Pons (tissue), 1 donor: ENCODE data around the gene HS2ST1.

ENCODE experiments used
- DNase-seq: peaks from one replicate; pipeline ENCODE4 v3.0.0-alpha.2; 2016; ENCODE audit warnings: low spot score

Gene HS2ST1

DNA sequence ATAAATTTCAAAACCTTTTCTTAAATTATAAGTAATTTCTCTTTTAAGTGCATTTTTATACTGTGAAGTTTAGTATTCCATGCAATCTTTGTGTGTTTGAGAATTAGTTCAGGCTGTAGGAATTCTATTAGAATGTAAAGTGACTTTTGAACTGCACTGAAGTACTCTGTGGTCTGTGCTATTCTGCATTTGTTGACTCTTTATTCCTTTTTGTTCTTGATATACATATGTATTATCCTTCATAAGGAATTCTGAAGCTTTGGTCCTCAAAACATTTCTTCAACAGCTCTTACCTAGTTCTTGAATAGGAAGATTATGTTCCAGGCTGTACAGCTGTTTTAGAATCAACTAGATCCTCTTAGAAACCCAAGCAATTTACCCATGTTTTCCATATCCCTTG is 158.0 kb downstream of the HS2ST1 start:
- DNase-seq: no peak

DNA sequence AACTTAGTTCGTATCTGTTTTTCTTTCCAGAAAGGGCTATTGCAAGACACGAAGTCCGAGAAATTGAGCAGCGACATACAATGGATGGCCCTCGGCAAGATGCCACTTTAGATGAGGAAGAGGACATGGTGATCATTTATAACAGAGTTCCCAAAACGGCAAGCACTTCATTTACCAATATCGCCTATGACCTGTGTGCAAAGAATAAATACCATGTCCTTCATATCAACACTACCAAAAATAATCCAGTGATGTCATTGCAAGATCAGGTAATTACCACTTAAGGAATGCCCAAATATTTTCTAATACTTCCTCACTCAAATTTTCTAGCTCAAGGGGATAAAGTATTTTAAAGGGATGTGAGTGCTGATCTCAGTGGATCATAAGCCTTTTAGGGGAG is 158.5 kb downstream of the HS2ST1 start:
- DNase-seq: no peak

DNA sequence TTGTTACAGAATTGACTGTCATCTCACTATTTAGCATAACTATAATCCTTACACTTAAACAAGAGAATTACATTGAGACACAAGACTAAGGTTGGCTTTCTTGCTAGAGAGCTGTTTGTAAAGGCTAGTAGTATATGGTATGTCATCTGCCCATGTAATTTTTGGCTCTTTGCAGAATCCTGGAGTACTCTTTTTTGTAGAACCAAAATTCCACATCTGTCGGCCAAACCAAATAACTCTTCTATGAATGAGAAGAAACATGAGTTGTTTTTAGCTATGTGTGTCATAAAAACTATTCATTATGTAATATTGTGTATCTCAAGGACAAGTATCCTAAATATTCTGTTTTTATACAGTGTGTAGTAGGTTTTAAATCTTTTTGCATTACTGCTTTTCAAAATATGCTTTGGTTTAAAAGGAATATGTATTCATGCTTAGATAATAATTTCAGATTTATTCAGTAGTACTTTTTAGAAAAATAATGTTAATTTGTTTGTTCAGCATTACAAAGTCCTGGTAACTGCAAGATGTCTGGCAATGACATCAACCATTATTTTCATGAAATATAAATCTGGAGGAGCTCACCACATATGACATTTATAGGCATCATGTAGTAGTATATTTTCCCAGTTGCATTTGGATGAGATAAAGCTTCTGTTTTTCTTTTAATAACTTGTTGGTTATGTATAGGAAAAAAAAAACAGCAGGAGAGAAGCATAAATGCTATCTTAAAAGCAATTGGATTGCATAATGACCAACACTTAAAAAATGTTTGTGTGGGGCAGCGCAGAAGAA is 159.8 kb downstream of the HS2ST1 start:
- no peak for DNase-seq

DNA sequence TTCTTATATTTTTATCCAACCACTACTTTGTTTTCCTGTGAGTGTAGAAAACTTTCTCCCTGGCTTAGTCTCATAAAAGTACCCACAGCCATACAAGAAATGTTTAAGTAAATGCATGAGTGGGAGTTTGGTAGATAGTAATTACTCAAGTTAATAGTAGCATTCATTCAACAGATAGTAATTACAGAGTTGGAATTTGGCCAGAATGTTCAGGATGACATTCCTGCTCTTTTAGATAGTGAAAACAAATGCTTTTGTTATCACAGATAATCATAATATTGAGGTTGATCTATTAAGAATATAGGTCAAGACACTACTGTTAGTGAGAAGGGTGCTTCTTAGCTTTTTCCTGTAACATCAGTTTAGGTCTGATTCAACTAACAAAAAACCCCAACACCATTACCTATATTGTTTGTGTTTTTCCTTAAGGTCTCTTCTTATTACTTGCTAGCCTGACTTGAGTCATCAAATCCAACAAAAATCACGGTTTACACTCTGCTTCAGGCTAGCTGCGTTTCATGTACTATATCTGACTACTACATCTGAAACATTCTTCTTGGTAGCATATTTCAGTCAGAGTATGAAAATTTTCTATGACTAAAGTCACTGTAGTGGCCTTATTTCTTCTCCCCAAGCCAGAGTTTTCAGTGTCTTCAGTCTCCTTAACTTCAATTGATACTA is 163.7 kb downstream of the HS2ST1 start:
- no peak for DNase-seq

DNA sequence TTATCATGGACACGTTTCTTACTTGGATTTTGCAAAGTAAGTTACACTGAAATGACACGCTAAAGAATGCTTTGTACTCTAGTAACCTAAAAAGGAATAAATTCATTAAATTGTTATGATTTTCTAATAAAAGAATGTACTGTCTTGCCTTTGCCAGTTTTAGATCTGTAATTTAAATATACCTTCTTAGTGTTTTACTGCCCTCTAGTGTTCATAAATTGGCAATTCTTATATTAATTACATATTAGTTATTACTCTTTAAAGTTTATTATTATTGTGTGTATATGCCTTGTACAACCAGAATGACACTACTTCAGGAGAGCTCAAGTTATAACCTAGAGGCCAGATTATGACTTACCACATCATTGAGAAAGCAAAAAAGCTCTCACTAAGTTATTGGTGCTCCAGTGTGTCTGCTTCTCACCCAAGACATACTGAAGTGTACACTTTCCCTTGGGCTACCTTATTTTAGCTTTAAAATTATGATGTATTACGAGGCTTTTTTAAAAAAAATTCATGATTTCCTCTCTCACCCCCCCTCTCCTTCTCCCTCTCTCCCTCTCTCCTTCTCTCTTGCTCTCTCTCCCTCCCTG is 169.9 kb downstream of the HS2ST1 start:
- DNase-seq: peak; percentile 42

DNA sequence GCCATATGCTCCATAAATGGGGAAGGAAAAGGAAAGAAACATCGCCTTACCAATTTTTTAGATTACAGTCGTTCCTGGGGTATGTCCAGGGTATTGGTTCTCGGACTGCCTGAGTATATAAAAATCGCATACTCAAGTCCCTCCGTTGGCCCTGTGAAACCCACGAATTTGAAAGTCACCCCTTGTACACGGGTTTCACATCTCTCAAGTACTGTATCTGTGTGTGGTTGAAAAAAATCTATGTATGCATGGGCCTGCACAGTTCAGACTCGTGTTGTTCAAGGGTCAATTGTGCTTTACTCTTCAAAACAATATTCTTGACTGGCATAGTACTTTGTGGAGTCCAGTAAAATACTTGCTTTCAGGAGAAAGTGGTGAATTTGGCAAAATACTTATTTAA is 171.7 kb downstream of the HS2ST1 start:
- DNase-seq: no peak

DNA sequence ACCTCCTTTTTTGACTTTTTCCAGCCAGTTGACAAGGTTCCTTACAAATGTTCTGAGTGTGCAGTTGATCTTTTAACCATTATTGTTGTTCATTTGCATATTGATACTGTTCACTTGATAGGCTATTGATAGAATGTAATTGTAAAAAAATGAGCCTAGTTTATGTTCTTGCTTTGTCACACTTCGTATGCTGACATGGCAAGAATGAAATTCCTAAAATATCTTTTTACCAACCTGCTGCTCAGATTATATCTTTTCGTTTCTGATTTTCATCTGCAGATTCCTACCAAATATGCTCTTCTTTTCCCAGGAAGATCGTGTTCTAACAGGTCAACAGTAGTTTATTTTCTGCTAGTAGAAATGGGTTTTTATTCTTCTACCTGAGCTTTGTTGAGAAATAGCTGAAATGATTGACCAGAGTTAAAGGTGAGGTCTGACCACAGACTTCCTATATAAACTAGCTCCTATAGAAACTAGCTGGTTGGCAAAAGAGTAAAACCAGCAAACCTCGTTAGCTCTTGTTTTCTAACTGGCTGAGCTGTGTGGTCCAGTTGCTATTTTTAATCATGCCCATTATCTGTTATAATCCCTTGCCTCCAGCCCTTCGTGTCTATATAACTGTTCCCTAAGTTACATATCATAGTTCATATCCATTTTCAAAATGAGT is 174.8 kb downstream of the HS2ST1 start:
- DNase-seq: no peak

DNA sequence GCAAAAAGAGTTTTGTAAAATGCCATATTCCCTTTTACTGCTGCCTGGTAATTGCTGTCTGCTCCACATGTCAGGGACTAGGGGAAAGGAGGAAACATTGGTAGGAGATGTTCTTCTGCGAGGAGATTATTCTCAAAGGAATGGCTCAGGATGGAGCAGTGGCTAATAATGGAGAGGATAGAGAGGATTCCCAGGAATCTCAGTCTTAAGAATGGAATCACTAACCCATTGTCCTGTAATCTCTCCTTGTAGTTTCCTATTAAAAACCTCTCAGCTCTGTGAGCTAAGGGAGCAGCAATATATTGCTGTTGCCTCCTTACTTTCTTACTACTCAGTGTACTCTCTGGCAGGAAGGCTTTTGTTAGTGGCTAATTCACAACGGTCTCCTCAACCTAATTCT is 175.4 kb downstream of the HS2ST1 start:
- DNase-seq: no peak

DNA sequence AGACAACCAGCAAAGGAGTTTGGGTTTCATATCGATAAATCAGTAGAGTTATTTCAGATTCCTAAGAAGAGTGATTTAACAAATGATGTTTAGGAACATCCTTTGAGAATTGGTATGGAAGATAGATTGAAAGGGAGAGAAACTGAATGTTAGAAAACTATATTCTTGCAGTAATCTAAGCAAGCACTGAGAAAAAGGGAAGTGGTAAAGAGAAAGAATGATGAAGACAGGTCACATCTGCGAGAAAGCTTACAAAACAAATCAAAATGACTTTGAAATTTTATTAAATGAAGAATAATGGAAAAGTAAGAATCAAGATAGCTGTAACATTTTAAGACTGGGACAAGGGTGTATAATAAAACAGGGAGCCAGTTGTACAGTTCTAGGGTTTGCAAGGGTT is 177.0 kb downstream of the HS2ST1 start:
- DNase-seq: no peak

DNA sequence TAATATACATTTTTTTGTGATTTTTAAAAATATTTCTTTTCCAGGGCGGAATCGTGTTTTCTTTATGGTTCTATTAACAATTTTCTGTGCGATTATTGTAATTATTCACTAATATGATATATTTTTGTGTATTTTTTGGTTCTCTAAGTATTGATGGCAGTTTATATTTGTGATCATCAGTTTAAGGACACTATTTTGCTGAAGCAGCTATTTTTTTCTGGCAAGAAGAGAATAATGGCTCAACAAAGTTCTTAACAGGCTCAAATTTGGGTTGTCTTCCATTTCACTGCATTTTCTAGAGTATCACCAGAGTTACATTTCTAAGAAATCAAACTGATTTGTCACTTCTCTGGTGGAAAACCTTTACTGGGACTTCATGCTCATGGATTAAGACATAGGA is 178.4 kb downstream of the HS2ST1 start:
- DNase-seq: no peak

DNA sequence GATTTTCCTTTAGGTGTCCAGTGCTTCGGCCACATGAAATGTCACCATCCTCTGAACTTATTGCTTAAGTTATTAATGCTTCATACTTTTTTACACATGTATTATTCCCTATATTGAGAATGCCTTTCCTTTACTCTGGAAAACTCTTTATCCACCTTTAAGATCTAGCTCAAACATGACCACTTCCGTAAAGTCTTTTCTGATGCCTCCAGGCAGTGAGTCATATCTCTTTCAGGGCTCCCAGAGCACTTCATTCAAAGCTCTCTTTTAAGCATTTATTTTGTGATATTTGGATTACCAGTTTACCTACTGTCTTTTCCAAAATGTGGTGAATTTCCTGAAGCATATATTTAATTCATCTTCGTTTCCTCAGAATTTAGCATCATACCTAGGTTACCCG is 178.9 kb downstream of the HS2ST1 start:
- DNase-seq: no peak

DNA sequence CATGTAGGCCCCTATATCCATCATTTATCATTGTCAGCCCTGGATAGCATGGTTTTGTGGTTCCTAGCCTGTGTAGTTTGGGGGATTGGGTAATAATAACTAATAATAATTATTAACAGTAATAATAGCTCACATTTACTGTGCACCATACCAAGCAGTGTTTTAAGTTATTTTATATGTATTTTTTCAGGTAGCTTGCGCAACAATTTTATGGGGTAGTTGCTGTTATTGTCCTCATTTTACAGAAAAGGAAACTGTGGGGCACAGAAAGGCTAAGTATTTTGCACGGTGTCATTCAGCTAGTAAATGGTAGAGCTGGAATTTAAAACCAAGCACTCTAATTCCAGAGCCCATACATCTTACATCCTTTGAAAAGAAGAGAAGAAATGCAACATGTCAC is 179.8 kb downstream of the HS2ST1 start:
- no peak for DNase-seq

DNA sequence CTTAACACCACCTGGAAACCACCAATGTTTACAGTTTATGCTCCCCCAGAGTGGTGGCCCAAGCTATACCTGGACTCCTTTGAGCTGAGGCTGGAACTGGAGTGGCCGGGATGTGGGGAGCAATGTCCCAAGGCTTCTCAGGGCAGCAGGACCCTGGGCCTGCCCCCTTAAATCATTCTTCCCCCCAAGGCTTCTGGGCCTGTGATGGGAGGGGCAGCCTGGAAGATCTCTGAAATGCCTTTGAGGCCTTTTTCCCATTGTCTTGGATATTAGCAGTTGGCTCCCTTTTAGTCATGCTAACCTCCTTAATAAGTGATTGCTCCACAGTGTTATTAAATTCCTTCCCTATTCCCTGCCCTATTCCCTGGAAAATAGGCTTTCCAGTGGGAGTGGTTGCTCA is 185.8 kb downstream of the HS2ST1 start:
- no peak for DNase-seq

DNA sequence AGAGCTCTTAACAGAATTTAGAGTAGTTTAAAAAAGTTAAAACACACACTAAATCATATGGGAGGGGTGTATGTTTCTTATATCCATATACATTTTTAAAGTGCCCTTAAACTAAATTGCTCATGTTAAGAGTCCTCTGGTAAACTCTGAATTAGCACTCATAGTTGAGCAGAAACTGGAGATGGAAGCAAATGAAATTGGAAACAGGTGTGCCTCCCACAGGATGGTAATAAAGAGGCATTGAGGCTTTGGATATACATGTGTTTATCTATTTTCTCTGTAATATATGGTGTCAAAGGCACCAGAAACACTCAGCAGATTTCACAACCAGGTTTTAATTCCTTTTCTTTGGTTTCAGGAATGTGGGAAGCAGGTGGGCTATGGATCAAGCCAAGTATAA is 188.6 kb downstream of the HS2ST1 start:
- DNase-seq: no peak

DNA sequence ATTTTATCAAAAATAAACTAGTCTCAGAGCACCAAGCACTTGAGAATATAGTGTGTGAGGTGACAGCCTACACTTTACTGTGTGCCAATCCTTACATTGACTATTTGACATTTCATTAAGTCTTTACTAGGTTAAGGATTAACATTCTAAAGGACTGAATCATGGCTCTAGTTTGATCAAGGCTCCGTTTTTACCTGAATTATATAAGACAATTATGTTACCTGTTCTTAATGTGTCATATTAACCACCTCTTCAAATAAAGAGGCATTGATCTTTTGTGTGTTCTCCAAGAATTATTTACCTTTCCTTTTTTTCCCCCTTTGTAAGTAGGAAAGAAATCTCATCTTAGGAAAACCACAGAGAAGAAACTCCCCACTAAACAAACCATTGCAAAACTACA is 189.7 kb downstream of the HS2ST1 start:
- DNase-seq: no peak

DNA sequence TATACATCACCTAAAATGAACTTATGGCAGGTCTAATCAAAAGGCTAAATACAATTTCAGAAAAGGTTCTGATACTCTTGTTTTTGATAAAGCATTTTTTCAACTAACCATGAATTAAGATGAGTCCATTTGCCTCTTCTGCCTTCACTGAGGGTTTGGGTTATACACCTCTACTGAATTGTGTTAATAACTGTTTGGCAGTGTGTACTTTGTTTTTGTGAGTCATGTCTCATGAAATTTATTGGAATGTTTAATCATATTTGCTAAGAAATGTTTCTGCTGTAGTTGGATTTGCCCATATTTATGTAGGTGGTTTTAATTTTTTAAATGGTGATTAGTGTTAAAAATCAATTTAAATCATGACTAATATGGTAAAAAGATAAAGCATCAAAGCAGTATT is 190.5 kb downstream of the HS2ST1 start:
- DNase-seq: no peak

DNA sequence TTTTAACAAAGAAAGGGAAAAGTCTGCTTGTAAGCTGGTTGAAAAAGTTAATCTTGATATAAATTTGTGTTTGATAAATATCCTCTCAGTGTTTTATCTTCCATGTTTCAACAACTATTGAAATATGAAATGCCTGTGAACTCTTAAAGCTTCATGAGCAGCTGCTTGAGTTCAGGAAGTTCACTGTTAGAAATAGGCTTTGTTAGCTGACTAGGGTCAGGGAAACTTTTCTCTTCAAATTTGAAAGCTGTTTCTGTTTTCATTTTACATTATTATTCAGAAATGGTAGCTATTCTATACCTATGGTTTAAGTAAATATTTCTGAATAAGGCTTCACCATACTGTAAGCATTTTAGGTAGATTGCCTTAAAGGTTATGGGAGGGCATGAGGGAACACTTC is 191.7 kb downstream of the HS2ST1 start:
- DNase-seq: no peak

DNA sequence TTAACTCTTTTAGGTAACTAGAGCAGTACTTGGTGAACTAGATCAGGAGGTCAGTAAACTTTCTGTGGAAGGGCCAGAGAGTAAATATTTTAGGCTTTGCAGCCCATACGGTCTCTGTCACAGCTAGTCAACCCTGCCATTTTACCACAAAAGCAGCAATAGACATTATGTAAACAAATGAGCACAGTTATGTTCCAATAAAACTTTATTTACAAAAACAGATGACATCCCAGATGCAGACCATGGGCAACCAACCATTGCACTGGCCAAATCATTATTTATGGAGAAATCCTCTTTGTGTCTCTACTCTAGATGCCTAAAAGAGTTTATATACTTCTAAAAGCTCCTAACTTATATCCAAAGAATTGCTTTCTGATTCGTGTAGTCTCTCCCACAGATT is 192.4 kb downstream of the HS2ST1 start:
- no peak for DNase-seq

DNA sequence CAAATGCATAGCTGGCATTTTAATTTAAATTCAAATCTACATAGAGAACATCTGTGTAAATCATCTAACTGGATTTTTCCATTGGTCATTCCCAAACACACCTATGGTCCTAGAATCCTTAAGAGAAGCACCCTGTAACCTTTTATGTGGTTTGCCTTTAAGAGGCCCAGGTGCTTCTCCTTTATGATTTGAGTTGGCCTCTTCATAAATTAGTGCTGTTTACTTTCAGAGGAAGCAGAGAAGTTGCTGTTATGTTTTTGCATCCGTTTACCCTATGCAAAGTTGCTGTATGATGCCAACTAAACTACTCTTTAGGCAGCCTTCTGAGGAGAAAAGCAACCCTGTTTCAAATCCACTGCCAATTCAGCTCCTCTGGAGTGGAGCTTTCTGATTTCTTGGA is 193.8 kb downstream of the HS2ST1 start:
- DNase-seq: no peak

DNA sequence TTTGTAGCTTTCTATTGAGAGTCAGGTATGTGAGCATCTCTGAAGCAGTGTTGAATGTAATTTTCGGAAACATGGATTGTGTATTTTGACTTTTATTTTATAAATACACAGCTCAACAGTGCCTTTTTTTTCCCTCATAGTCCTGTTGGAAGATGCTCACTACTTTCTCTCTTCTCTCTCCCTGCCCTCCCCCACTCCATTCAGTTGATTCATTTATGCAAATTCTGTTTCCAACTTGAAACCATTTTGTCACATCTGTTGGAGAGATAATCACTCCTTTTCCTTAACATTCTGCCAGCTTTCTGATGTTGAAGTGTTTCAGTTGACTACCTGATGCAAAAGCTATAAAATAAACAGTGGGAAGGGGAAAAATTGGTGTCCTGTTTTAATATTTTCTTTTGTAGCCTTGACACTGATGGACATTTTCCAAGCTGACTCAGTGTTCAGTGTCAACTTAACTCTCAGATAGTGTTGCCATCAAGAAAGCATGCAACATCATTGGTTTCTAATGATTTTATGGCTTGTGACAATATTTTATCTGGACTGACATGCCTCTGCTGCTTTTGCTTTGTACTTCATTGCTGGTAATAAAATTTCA is 194.5 kb downstream of the HS2ST1 start:
- DNase-seq: peak; percentile 58

DNA sequence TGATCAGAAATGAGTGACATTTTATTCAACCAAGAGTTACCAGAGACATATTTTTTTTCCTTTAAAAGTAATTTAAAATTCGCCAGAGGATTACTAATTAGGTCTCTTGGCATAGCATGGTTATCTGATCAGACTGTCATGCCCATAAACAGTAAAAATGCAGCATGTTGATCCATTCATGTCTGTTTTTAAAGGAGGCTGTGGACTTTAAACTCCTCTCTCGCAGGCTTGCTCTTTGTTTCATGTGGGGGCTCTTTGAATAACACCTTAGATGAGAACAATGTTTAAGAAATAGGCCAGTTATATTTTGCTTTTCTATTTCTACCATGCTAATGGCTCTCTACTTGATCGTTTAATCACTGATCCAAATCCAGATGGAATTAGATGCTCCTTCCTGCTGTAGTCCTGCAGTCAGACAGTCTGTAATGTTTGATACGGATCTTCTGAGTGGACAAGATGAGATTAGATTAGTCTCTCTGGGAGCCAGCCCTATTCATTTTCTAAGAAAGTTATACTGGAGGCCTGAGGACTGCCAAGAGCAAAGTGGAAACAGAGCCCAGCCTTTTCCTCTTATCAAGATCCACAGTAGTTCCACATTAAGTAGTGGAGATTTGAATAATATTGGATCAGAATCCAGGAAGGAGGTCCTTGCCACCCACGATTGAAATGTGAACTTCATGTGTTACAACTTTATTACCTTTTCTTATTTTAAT is 197.4 kb downstream of the HS2ST1 start:
- no peak for DNase-seq

DNA sequence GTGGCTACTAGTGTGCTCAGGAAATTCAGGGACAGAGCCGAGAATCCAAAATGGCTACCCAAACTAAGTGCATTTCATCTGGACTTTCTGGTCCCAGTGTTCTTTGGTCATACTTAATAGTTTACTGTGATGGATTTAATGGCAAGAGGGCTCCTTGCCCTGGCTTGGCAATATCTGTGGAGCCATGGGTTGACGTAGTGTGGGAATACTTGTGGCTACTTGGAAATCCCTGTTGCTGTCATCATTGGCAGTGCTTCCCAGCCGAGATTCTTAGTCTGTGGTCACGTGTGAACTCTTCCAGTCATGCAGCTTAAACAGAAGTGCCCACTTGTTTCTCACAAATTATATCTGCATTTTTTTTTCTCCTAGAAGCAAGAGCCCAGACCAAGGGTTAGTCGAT is 198.9 kb downstream of the HS2ST1 start:
- no peak for DNase-seq
